ENCODE results near the gene PI4K2A.

The PI4K2A gene

GRCh38 chr10:97640174-97640867, at the start of gene PI4K2A:
PI4K2A (plus strand) TSS chr10:97640671; CDS start chr10:97640743, 72 bp downstream.
- DNase-seq, result peak; percentile 92 to 99 (median 98)

- no peak for DNase-seq
Observed at GRCh38 chr10:97590748-97591495, 49.5 kb upstream of the PI4K2A start.

DNA sequence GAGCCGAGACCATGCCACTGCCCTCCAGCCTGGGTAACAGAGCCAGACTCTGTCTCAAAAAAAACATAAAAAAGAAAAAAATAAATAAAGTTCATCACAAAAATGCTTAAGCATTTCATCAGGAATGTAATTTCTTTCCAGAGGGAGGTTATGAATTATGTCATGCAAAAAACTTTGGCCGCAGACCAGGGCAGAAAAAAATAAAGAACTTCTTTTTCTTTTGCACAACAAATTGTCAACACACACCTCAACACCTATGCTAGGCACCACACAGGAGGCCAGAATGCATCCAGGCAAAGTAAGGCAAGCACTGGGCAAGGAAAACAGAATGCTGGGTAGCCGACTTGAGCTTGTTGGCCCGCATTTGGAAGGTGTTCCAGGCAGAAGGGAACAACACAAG, 47.0 kb upstream of the PI4K2A start:
- DNase-seq, result no peak

GRCh38 chr10:97596101-97597082, 44.1 kb upstream of the PI4K2A start:
- peak in 4 of 58 donors; percentile 7 to 43 (median 13) for DNase-seq

- no peak for DNase-seq
Observed at GRCh38 chr10:97597778-97598177, 42.7 kb upstream of the PI4K2A start.

DNA sequence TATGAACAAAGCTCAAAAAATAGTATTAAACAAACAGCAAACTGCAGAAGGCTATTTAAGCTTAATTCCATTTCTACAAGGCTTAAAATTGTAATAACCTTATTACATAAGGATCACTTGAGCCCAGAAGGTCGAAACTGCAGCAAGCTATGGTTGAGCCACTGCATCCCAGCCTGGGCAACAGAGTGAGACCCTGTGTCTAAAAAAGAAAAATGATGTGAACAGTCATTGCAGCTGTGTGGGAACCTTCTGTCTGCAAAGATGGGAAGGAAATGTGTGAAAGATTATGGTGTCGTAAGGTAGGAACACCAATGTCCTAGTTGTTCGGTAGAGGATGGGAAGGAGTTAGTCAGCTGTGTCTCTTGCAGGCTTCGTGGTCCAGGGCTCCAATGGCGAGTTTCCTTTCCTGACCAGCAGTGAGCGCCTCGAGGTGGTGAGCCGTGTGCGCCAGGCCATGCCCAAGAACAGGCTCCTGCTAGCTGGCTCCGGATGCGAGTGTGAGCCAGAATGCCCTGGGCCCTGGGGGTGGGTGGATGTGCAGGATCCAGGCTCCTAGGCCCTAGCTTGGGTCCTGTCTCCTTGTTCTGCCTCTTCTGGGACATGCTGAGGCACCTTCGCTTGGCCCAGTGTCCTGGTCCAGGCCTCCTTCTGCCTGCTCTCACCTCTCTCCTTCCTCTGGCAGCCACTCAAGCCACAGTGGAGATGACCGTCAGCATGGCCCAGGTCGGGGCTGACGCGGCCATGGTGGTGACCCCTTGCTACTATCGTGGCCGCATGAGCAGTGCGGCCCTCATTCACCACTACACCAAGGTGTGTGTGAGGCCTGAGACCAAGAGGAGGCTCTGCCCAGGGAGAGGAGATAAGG, 41.8 kb upstream of the PI4K2A start:
- no peak for DNase-seq

GRCh38 chr10:97599272-97599619, 41.2 kb upstream of the PI4K2A start:
- DNase-seq, result no peak

- no peak for DNase-seq
Observed at GRCh38 chr10:97600616-97601015, 39.9 kb upstream of the PI4K2A start.

DNA sequence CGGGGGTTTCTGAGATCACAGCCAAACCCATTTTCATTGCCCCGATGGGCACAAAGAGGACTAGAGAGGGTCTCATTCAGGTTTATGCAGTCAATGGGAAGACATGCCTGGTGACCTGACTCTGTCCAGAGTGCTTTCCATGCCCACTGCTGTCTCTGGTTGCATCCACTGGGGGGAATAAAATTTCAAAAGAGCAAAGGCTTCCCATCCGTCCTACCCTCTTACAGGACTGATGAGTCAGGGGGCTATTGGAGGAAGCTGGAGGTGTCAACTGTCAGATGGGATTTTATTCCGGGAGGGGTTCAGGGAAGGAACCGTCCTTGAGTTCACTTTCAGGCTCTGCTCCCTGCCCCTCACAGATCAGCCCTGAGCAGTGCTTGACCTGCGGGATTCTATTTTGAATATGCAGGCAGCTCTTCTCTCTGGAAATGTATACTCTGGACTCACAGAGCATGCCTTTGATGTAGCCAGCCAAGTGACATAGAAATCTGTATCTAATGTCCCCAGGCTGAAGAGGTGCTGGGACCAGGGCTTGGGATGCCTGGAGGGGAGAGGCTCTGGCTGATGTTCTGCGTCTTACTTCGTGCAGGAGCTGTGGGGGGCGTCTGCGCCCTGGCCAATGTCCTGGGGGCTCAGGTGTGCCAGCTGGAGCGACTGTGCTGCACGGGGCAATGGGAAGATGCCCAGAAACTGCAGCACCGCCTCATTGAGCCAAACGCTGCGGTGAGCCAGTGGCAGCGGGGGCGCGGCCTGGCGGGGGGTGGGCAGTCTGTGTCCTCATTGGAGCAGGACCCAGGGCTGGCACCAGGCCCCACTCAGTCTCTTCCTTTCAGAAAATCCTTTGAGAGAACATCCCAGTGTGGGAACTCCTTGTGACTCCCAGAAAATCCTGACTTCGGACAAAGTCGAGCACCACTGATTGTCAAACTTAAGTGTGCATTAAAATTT, 38.9 kb upstream of the PI4K2A start:
- DNase-seq, result peak in 36 of 58 donors; percentile 1 to 70 (median 32)

DNA sequence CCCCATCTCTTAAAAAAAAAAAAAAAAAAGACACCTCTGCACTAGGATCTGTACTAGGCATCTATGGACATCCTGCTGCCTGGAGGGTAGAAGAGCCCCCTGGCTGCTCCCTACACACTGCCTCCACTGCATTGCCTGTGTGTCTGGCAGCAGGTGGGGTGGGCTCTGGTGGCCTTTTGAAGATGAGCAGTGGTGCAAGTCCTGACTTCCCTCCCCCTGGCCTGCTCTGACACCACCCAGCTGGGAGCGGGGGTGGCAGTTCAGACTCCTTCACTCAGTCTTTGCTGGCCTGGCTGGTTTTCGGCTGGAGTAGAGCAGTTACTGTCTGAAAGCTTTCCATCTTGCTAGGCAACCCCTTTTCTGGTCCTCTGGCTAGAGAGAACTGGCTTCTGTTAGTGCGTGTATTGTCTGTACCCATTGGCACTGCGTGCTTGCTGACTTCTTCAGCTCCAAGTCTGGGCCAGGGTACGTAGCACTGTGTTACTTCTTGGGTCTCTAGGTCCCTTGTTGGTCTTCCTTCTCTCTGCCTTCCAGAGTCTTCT, 33.3 kb upstream of the PI4K2A start:
- DNase-seq, result peak in 30 of 58 donors; percentile 2 to 63 (median 21)

DNA sequence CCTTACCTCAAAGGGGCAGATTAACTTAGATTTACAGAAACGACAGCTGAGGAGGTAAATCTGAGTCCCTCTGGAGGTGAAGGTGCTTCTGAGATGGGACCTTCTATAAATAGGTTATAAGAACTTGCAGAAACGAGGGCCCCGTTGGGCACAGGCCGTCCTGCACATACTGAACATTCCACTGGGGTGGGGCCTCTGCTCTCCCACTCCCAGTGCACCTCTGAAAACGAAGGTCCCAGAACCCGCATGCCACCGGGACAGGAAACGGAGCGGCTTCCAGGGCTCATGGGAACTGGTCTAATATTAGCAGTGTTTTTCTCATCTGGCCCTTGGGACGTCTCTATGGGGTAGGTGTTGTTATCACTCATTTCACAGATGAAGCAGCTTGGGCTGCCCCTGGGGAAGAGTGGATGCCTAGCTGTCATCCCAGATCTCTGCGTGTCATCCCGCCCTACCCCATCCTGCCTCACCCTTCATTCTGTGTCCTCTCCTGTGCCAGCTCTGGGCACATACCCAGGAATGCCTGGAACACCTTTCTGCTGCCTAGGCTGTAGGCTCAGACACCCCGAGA, 31.4 kb upstream of the PI4K2A start:
- no peak for DNase-seq

- no peak for DNase-seq
Observed at GRCh38 chr10:97611473-97611872, 29.0 kb upstream of the PI4K2A start.

- DNase-seq, result no peak
Observed at GRCh38 chr10:97612386-97612785, 28.1 kb upstream of the PI4K2A start.

DNA sequence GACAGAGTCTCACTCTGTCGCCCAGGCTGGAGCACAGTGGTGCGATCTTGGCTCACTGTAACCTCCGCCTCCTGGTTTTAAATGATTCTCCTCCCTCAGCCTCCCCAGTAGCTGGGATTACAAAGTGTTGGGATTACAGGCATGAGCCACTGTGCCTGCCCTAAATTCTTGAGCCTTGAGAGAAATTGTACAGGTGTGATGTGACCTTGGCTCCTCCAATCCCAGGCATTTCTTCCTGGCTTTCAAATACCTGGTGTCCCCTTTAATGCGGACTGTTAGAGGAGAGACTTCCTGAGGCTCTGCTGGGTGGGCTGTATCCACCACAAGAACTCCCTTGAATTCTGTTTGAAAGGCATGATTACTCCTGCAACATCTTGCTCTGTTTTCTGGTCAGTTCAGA, 22.2 kb upstream of the PI4K2A start:
- no peak for DNase-seq

DNA sequence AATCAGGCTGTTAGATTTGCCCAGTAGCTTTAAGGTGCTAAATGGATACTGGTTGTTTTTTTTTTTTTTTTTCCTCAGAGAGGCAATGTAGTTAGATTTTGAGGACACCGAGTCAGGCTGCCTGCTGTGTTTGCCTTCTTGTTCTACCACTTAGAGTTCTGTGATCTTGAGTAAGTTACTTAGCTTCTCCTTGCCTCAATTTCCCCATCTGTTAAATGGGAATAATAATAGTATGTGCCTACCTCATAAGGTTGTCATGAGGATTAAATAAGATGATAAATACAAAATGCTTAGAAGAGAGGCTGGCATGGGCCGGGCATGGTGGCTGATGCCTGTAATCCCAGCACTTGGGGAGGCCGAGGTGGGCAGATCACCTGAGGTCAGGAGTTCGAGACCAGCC, 21.7 kb upstream of the PI4K2A start:
- DNase-seq, result no peak

- DNase-seq, result no peak
Observed at GRCh38 chr10:97623277-97623676, 17.2 kb upstream of the PI4K2A start.

GRCh38 chr10:97627731-97628130, 12.7 kb upstream of the PI4K2A start:
- no peak for DNase-seq

- no peak for DNase-seq
Observed at GRCh38 chr10:97628228-97628627, 12.2 kb upstream of the PI4K2A start.

DNA sequence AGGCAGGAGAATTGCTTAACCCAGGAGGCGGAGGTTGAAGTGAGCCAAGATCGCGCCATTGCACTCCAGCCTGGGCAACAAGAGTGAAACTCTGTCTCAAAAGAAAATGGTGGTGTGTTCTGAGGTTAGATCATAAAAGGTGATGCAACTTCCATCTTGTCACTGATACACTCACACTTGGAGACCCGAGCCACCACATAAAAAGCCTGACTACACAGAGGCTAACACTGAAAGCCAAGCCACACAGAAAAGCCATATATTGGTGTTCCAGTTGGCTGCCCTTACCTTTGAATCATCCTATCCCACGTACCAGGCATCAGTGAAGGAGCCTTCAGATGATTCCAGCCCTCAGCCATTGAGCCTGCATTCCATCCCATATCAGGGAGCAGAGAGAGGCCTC, 11.2 kb upstream of the PI4K2A start:
- no peak for DNase-seq

Data from anterior cingulate cortex (tissue), 58 donors.